Measurements from ENCODE around the gene KRT6B.

KRT6B gene

GRCh38 chr12:52439845-52440244 is 12.1 kb downstream of the KRT6B start:
- H3K27me3 ChIP-seq (ENCODE audit: insufficient read depth, poor library complexity, severe bottlenecking), result peaks cover 2% of the 10 kb centered on the region
- DNase-seq (ENCODE audit: low read depth in 1 of 2, low spot score in 1 of 2), result no peak
- TF ChIP-seq SPI1 (IDR thresholded peaks at IDR 0.05; ENCODE audit: borderline replicate concordance, low read depth) (no peak), POLR2AphosphoS5 (IDR thresholded peaks at IDR 0.05; ENCODE audit: low read depth) (no peak), REST (IDR thresholded peaks at IDR 0.05; ENCODE audit: insufficient replicate concordance, low read depth) (no peak), GABPA (IDR thresholded peaks at IDR 0.05; ENCODE audit: low read depth) (no peak)
- TF ChIP-seq, protein P1, sequence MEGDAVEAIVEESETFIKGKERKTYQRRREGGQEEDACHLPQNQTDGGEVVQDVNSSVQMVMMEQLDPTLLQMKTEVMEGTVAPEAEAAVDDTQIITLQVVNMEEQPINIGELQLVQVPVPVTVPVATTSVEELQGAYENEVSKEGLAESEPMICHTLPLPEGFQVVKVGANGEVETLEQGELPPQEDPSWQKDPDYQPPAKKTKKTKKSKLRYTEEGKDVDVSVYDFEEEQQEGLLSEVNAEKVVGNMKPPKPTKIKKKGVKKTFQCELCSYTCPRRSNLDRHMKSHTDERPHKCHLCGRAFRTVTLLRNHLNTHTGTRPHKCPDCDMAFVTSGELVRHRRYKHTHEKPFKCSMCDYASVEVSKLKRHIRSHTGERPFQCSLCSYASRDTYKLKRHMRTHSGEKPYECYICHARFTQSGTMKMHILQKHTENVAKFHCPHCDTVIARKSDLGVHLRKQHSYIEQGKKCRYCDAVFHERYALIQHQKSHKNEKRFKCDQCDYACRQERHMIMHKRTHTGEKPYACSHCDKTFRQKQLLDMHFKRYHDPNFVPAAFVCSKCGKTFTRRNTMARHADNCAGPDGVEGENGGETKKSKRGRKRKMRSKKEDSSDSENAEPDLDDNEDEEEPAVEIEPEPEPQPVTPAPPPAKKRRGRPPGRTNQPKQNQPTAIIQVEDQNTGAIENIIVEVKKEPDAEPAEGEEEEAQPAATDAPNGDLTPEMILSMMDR (IDR thresholded peaks at IDR 0.05; ENCODE audit: insufficient read depth, low read length), result no peak
- H3K27ac ChIP-seq (replicated peaks), result no peak overlapping the region
- H3K4me3 ChIP-seq (replicated peaks; ENCODE audit: insufficient read depth, low read length), result no peak overlapping the region

DNA sequence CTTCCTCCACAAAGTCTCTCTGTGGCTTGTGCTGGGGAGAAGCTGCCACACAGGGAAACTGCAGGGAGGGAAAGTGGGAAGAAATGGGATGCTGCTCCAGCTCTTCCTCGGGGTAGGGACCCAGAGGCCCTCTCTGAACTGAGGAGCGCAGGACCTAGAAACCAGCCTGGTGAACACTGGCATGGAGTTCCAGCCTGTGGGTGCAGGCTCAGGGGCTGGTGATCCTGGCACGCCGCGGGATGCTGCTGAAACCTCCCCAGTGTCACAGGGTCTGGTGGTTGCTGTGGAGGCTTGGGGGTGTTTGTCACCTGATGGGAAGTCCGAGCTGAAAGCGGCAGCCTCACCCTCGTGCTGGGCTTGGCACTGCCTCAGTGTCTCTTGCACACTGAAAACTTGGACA is 12.5 kb downstream of the KRT6B start:
- Histone ChIP-seq H3K27ac (replicated peaks) (no peak overlapping the region), H3K27me3 (ENCODE audit: insufficient read depth, poor library complexity, severe bottlenecking) (peaks cover 2% of the 10 kb centered on the region), H3K4me3 (replicated peaks; ENCODE audit: insufficient read depth, low read length) (no peak overlapping the region)
- DNase-seq (ENCODE audit: low read depth in 1 of 2, low spot score in 1 of 2), result no peak
- no peak for TF ChIP-seq POLR2AphosphoS5 (IDR thresholded peaks at IDR 0.05; ENCODE audit: low read depth)
- TF ChIP-seq, protein P1 (IDR thresholded peaks at IDR 0.05; ENCODE audit: insufficient read depth, low read length), result no peak

- no peak for DNase-seq (ENCODE audit: low read depth in 1 of 2, low spot score in 1 of 2)
- Histone ChIP-seq H3K27me3 (ENCODE audit: insufficient read depth, poor library complexity, severe bottlenecking) (peaks cover 2% of the 10 kb centered on the region), H3K4me3 (replicated peaks; ENCODE audit: insufficient read depth, low read length) (no peak overlapping the region), H3K27ac (replicated peaks) (no peak overlapping the region)
- TF ChIP-seq POLR2AphosphoS5 (IDR thresholded peaks at IDR 0.05; ENCODE audit: low read depth) (no peak), SPI1 (IDR thresholded peaks at IDR 0.05; ENCODE audit: borderline replicate concordance, low read depth) (no peak), GABPA (IDR thresholded peaks at IDR 0.05; ENCODE audit: low read depth) (no peak), REST (IDR thresholded peaks at IDR 0.05; ENCODE audit: insufficient replicate concordance, low read depth) (no peak)
- TF ChIP-seq, protein P1 (IDR thresholded peaks at IDR 0.05; ENCODE audit: insufficient read depth, low read length), result no peak
Observed at GRCh38 chr12:52438305-52439301, 13.3 kb downstream of the KRT6B start.

Data from HL-60 (cell line).